Measurements from ENCODE around the gene ACOX1. TPM values are rescaled to one million over a fixed set of nuclear protein-coding genes. Genes with fewer than 3 reads are reported as not detected.

The ACOX1 gene
- total RNA-seq, 1 donor from 2014 or later: 35.1 TPM

GRCh38 chr17:75945211-75945610 is 33.8 kb downstream of the ACOX1 start:
- H3K4me3 ChIP-seq (ENCODE audit: low read depth, low read length): no peak overlapping the region
- no peak for DNase-seq (ENCODE audit: low read depth)
- no peak for TF ChIP-seq CTCF (conservative IDR thresholded peaks at IDR 0.05; ENCODE audit: low read depth, low read length)

GRCh38 chr17:75943491-75943890 is 35.5 kb downstream of the ACOX1 start:
- TF ChIP-seq CTCF (conservative IDR thresholded peaks at IDR 0.05; ENCODE audit: low read depth, low read length): no peak
- no peak overlapping the region for H3K4me3 ChIP-seq (ENCODE audit: low read depth, low read length)
- DNase-seq (ENCODE audit: low read depth): no peak

- H3K4me3 ChIP-seq (ENCODE audit: low read depth, low read length): no peak overlapping the region
- no peak for TF ChIP-seq CTCF (conservative IDR thresholded peaks at IDR 0.05; ENCODE audit: low read depth, low read length)
- DNase-seq (ENCODE audit: low read depth): no peak
Observed at GRCh38 chr17:75942473-75942872, 36.5 kb downstream of the ACOX1 start.

GRCh38 chr17:75941442-75941819 is 37.5 kb downstream of the ACOX1 start:
- no peak for DNase-seq (ENCODE audit: low read depth)
- no peak for TF ChIP-seq CTCF (conservative IDR thresholded peaks at IDR 0.05; ENCODE audit: low read depth, low read length)
- peak overlapping the region; percentile 80 for H3K4me3 ChIP-seq (ENCODE audit: low read depth, low read length)

- TF ChIP-seq CTCF (conservative IDR thresholded peaks at IDR 0.05; ENCODE audit: low read depth, low read length): no peak
- peak within 1 kb of the TSS; percentile 80 for H3K4me3 ChIP-seq (ENCODE audit: low read depth, low read length)
- DNase-seq (ENCODE audit: low read depth): peak; percentile 23
Observed at GRCh38 chr17:75940727-75941441, 38.1 kb downstream of the ACOX1 start, which contains the start of gene FBF1. Gene FBF1, minus strand, starts transcription at chr17:75941042. Its CDS starts 2,893 bp downstream, at chr17:75938149.

GRCh38 chr17:75937652-75938051 is 41.3 kb downstream of the ACOX1 start:
- no peak for TF ChIP-seq CTCF (conservative IDR thresholded peaks at IDR 0.05; ENCODE audit: low read depth, low read length)
- H3K4me3 ChIP-seq (ENCODE audit: low read depth, low read length): no peak overlapping the region
- no peak for DNase-seq (ENCODE audit: low read depth)

GRCh38 chr17:75933808-75934207 is 45.2 kb downstream of the ACOX1 start:
- DNase-seq (ENCODE audit: low read depth): no peak
- no peak for TF ChIP-seq CTCF (conservative IDR thresholded peaks at IDR 0.05; ENCODE audit: low read depth, low read length)

More at GRCh38 chr17:75933808-75934207, 45.2 kb downstream of the ACOX1 start:
- no peak overlapping the region for H3K4me3 ChIP-seq (ENCODE audit: low read depth, low read length)
